ENCODE results near the gene STUM. TPM values are rescaled to one million over a fixed set of nuclear protein-coding genes. Genes with fewer than 3 reads are reported as not detected.

Gene STUM
- total RNA-seq, 2 donors from 2014 or later = 1.0 to 3.2 TPM

DNA sequence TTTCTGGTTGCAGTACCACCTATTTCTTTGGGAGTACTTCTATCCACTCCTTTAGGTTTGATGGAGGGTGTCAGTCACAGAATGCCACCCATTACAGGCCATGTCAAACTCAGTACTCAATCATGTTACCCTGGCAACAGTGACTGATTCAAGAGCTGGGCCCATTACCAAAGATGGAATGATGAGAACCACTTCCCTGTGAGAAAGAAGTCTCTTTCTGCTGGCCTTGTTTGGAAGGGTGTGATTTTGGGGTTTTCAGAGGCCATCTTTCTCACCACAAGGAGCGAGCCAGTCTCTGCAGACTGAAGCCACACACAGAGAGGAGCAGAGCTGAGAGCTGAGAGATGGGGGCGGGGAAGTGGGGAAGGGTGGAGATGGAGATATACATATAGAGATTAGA lies 13.9 kb upstream of the STUM start:
- no peaks in the 10 kb centered on the region for H3K36me3 ChIP-seq
- no peak for DNase-seq
- intact Hi-C loops (cut with DNase I) = no loop called here
- H3K4me1 ChIP-seq = no peaks in the 10 kb centered on the region
- H3K4me3 ChIP-seq = no peak overlapping the region
- TF ChIP-seq, protein P1, sequence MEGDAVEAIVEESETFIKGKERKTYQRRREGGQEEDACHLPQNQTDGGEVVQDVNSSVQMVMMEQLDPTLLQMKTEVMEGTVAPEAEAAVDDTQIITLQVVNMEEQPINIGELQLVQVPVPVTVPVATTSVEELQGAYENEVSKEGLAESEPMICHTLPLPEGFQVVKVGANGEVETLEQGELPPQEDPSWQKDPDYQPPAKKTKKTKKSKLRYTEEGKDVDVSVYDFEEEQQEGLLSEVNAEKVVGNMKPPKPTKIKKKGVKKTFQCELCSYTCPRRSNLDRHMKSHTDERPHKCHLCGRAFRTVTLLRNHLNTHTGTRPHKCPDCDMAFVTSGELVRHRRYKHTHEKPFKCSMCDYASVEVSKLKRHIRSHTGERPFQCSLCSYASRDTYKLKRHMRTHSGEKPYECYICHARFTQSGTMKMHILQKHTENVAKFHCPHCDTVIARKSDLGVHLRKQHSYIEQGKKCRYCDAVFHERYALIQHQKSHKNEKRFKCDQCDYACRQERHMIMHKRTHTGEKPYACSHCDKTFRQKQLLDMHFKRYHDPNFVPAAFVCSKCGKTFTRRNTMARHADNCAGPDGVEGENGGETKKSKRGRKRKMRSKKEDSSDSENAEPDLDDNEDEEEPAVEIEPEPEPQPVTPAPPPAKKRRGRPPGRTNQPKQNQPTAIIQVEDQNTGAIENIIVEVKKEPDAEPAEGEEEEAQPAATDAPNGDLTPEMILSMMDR (IDR thresholded peaks at IDR 0.05) = no peak
- H3K9me3 ChIP-seq = no peaks in the 10 kb centered on the region
- no peak overlapping the region for H3K27ac ChIP-seq
- H3K27me3 ChIP-seq = no peaks in the 10 kb centered on the region
- H3K9ac ChIP-seq (ENCODE audit: low read depth in 2 of 2, low read length in 2 of 2) = no peak overlapping the region

DNA sequence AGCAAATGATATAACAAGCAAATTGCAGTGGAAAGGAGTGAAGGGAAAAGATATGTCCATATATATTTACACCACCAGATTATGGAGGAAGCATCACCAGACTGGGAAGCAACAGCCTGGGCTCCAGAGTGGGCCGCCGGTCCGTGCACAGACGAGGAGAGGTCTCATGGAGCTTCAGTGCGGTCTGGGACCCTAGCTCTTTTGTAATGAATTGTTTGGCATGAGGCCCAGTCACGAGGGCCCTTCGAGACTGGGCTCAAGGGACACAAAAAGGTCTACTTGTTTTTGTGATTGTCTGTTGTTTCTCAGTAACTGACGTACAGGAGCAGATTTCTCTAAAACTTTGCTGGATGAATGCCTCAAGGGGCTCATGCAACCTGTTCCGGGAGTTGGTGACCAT lies 12.9 kb upstream of the STUM start:
- DNase-seq = no peak
- H3K36me3 ChIP-seq = no peaks in the 10 kb centered on the region
- TF ChIP-seq, protein P1 (IDR thresholded peaks at IDR 0.05) = no peak
- no peak overlapping the region for H3K27ac ChIP-seq
- no peaks in the 10 kb centered on the region for H3K27me3 ChIP-seq
- no peaks in the 10 kb centered on the region for H3K4me1 ChIP-seq
- no peak overlapping the region for H3K9ac ChIP-seq (ENCODE audit: low read depth in 2 of 2, low read length in 2 of 2)
- intact Hi-C loops (cut with DNase I) = no loop called here
- H3K4me3 ChIP-seq = no peak overlapping the region
- H3K9me3 ChIP-seq = no peaks in the 10 kb centered on the region

DNA sequence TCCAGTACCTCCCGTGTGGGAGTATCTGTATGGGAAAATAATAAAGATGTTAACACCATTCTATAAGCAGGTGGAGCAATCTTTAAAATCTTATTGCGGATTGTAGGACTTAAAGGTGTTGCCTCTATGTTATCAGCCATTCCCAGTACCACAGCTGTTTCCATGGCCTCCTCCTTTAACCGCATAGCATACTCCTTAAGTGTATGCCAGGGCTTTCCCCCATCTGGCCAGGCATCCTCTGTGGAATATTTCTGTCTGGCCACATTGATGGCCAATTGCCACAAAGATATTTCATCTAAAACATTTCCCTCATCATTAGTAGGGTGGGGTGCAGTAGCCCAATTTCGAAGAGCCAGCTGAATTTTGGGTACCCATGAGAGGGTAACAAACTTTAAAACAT lies 7.3 kb upstream of the STUM start:
- H3K36me3 ChIP-seq = no peaks in the 10 kb centered on the region
- intact Hi-C loops (cut with DNase I) = loop anchor here (10.0 kb wide), 1 partner anchor 116 kb away; no protein-coding TSS in a partner anchor
- H3K4me1 ChIP-seq = peaks cover 13% of the 10 kb centered on the region
- no peak overlapping the region for H3K9ac ChIP-seq (ENCODE audit: low read depth in 2 of 2, low read length in 2 of 2)
- no peak overlapping the region for H3K27ac ChIP-seq
- DNase-seq = no peak
- no peaks in the 10 kb centered on the region for H3K9me3 ChIP-seq
- H3K4me3 ChIP-seq = no peak overlapping the region
- TF ChIP-seq, protein P1 (IDR thresholded peaks at IDR 0.05) = no peak
- no peaks in the 10 kb centered on the region for H3K27me3 ChIP-seq

DNA sequence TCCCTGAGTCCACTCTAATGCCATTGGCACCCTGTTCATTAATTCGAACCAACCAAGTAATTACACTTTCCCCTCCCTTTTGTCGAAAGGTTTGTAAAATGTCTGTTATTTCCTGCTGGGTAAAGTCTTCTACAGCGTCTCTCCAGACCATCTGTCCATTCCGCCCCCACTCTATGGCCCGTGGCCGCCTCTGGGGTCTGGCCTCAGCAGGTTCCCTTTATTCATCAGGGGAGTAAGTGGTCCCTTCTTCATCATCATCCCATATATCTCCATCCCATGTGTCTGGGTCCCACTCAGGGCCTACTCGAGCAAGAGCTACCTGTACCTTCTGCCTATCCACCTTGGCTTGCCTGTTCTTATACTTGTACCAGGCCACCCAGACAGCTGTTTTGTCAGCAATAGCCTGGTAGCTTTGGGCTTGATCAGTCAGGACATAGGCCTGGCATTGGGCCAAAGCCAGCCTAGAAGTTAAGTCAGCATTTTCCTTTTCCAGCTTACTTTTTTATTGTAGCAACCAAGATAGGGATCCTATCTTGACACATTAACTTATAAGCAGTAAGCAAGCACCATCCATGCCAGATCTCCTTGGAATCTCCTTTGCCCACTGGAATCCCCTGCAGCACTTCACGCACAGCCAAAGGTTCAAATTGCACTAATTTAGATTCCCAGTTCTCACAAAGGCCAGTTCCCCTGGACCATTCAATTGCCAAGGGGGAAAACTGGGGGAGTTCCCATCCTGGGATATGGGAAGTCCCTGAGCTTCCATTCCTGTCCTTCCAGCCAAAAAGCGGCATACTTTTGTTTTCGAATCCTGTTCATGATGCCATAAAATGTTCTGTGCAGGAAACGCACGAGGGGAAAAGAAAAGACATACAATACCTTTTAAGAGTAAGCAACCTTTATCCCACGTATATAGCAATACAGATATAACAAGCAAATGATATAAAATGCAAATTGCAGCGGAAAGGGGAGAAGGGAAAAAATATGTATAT lies 6.6 kb upstream of the STUM start:
- intact Hi-C loops (cut with DNase I) = loop anchor here (10.0 kb wide), 1 partner anchor 117 kb away; no protein-coding TSS in a partner anchor
- DNase-seq = peak; percentile 53
- no peaks in the 10 kb centered on the region for H3K27me3 ChIP-seq
- no peak overlapping the region for H3K4me3 ChIP-seq
- no peak overlapping the region for H3K9ac ChIP-seq (ENCODE audit: low read depth in 2 of 2, low read length in 2 of 2)
- no peaks in the 10 kb centered on the region for H3K9me3 ChIP-seq
- H3K27ac ChIP-seq = peak overlapping the region; percentile 47
- TF ChIP-seq, protein P1 (IDR thresholded peaks at IDR 0.05) = no peak
- H3K4me1 ChIP-seq = peaks cover 13% of the 10 kb centered on the region
- H3K36me3 ChIP-seq = no peaks in the 10 kb centered on the region

DNA sequence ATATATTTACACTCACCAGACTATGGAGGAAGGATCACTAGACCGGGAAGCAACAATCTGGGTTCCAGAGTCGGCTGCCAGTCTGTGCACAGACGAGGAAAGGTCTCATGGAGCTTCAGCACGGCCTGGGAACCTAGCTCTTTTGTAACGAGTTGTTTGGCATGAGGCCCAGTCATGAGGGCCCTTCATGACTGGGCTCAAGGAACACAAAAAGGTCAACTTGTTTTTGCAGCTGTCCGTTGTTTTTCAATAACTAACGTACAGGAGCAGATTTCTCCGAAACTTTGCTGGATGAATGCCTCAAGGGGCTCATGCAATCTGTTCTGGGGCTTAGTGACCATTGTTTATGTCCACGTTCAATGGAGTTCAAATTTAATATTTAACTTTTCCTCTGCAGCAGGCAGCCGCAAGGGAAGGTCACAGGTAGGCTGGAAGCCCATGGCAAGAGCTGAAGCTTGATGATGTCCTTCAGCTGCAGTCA lies 5.9 kb upstream of the STUM start:
- Histone ChIP-seq H3K4me1 (peaks cover 13% of the 10 kb centered on the region), H3K27me3 (no peaks in the 10 kb centered on the region), H3K9ac (ENCODE audit: low read depth in 2 of 2, low read length in 2 of 2) (no peak overlapping the region), H3K4me3 (no peak overlapping the region), H3K36me3 (no peaks in the 10 kb centered on the region), H3K27ac (peak overlapping the region; percentile 47), H3K9me3 (no peaks in the 10 kb centered on the region)
- intact Hi-C loops (cut with DNase I) = loop anchor here (10.0 kb wide), 1 partner anchor 118 kb away; no protein-coding TSS in a partner anchor
- TF ChIP-seq, protein P1 (IDR thresholded peaks at IDR 0.05) = no peak
- DNase-seq = peak; percentile 65
